CD4-positive, alpha-beta T cell treated with Interleukin-6 at 100 ng/mL for 8 hours (primary cell): ENCODE data around the gene PTGDS.
A peak's percentile ranks its signal among the peaks of the same experiment; 100 is the strongest.
"Not testable (repeated sequence)": the region's sequence is repeated elsewhere in the genome, so short reads cannot be mapped to it uniquely, and the experiment has no call there.

Source experiments
- DNase-seq: peaks from one replicate; pipeline ENCODE4 v3.0.0-alpha.2; 2020; ENCODE audit warnings: mixed read lengths, low spot score

PTGDS gene

DNA sequence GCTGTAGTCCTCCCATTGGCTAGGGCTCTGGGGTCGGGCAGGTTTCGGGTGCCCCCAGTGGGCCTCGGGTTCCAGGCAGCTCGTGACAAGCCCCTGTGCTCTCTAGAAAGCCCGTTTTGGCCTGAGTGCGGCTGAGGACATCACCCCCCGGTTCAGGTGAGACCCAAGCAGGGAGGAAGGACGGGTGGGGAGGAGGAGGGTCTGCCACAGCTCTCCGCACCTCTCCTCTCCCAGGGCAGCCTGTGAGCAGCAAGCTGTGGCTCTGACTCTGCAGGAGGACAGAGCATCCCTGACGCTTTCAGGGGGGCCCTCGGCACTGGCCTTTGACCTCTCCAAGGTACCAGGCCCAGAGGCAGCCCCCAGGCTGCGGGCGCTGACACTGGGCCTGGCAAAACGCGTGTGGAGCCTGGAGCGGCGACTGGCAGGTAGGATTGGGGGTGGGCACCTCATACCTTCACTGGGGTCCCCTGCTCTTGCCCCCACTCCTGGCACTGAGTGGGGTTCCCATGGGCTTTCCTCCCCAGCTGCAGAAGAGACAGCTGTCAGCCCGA is 15.6 kb downstream of the PTGDS start:
- DNase-seq, result no peak

- no peak for DNase-seq
These were observed 17.0 kb downstream of the PTGDS start for GRCh38 chr9:136994180-136994887.

GRCh38 chr9:136994888-136995230 is 17.6 kb downstream of the PTGDS start:
- DNase-seq, result no peak

DNA sequence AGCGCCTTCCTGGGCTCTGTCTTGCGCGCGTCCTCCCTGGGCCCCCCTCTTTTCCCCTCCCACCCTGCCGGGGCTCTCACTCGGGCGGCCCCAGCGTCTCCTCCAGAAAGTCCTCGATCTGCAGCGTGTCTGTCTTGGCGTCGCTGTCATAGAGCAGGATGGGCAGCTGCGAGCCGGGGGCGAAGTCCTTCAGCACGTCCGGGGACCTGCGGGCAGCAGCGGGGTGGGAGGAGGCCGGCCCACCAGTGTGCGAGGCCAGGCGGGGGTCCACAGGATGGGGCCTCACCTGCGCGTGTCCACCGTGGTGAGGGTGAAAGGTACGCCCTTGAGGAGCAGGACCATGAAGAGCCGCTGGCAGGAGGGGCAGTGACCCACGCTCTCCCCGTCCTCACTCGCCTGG is 18.1 kb downstream of the PTGDS start:
- DNase-seq, result no peak

DNA sequence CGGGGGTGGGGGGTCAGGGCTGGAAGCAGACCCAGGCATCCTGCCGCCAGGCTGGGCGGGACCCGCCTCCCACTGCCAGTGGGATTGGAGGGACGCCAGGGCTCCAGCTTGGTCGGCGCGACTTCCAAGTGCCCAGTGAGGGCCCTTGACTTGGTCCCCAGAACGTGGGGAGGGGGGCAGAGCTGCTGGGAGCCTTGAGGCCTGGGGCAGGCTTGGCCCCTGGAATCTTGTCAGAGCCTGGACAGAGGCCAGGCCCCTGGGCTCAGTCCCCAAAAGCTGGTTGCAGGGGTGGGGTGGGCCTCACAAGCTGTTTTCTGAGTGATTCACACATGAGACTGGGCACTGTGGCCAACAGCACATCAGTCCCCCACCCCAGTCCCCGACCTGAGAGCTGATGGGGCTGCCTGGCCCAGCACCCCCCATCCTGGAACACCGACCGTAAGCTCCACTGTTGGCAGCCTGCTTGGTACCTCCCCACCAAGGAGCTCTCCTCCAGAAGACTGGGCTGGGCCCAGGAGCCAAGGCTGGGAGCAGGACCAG is 18.5 kb downstream of the PTGDS start:
- DNase-seq, result no peak

GRCh38 chr9:136996361-136997292 is 19.3 kb downstream of the PTGDS start, which contains the start of gene CLIC3:
CLIC3 (minus strand) TSS chr9:136996568; CDS start chr9:136996543, 25 bp downstream.
- peak; percentile 43 for DNase-seq

DNA sequence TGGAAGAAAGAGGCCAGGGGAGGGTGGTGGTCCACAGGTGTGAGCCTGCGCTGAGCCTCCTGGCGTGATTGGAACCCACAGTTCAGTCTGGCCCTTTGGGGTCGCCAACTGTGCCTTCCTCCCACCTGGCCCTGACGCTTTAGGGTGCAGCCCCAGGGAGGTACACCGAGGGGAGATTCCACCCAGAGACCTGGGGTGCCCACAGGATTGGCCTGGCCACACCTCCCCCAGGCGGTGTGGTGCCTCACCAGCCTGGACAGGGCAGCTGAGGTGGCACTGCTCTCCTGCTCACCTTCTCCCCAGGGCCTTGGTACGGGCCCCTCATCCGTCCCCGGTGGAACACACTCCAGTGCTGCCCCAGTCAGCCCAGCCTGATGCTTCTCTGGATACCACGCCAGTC is 20.1 kb downstream of the PTGDS start:
- DNase-seq, result no peak

DNA sequence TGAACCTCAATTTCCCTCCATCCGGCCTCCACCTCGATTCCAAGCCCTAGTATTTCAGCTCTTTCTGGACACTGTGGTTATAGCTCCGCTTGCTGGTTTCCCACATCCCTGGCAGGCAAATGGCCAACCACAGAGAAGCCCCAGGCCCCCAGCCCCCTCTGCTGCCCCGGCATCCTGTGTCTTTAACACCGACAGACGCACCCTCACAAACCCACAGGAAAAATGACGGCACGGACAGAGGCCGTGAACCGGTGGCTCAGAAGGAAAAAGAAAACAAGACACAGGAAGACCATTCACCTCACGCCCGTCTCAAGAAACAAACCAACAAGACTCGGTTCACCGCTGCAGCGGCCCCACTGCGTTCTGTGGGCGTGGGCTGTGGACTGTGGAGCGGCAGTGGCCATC is 20.5 kb downstream of the PTGDS start:
- peak; percentile 38 for DNase-seq

GRCh38 chr9:137000177-137000930 is 23.1 kb downstream of the PTGDS start:
- no peak for DNase-seq

- DNase-seq, result no peak
These were observed 24.7 kb downstream of the PTGDS start for GRCh38 chr9:137001857-137002645.

GRCh38 chr9:137002646-137003041 is 25.3 kb downstream of the PTGDS start:
- DNase-seq, result no peak

- DNase-seq, result not testable (repeated sequence)
These were observed 27.0 kb downstream of the PTGDS start for GRCh38 chr9:137004285-137004684.

DNA sequence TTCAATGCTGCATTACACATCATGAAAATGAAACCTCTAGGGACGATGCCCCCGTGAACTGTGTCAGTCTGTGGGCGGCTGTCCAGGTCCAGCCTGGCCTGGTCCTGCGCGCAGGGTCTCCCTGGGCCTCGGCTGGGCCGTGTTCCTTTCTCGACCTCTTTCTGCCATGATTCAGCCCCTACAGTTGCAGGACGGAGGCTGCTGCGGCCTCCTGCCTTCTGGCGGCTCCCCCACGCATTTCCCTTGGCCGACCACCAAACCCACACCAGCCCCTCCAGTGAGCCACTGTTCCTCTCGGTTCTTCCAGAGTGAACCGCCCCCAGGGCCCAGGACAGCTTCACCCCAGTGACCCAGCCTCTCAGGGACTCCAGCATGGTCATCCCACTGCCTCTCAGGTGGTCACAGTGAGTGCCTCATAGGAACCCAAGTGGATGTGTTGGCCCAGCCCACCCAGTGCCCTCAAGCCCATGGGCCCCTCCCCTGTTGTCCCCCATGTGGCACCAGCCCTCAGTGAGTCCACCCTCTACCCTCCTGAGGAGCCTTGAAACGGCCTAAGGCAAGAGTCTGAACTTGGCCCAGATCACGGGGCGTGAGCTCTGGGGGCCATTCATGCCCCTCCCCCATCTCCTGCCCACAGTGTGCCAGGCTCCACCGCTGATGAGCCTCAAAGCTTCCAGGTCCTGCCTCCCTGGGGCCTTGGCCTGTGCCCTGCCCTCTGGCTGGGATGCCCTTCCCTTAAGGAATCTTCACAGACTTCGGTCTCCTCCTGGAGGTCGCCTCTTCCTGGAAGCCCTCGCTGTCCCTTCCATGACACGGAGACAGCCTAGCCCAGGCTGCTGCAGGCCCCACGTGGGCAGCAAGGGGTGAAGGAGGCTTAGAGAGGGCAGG is 29.1 kb downstream of the PTGDS start:
- DNase-seq, result no peak

GRCh38 chr9:137007108-137007815 is 30.0 kb downstream of the PTGDS start:
- DNase-seq, result no peak

- DNase-seq, result no peak
These were observed 30.5 kb downstream of the PTGDS start for GRCh38 chr9:137007816-137008270.

DNA sequence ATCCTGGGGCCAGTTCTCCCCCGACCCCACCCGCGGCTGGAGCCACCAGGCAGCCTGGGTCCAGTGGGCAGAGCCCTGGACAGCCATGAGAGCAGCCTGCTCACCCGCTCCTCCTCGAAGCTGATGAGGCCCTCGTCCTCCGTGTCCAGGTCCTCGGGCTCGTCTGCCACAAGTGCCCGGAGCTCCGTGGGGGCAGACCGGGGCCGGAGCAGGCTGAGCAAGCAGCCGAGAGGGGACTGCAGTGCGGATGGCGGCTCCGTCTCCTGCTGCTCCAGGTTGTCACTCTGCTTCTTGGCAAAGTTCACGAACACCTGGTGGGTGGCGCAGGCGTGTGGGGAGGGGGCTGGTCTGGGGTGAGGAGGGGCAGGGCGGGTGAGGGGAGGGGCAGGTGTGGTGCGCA is 31.0 kb downstream of the PTGDS start:
- no peak for DNase-seq

DNA sequence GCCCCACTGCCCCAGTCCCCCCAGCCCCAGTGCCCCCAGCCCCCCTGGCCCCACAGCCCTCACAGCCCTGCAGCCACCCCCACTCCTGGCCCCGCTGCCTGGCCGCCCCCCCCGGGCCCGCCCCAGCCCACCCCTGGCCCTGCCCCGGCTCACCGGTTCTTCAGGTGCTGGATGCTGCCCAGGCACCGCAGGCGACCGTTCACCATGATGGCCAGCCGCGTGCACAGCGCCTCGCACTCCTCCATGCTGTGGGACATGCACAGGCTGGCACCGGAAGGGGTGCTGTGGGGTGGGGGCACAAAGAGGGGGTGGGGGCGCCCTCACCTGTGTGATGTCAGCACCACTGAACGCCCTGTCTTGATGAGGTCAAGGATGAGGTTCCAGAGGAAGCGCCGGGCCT is 31.9 kb downstream of the PTGDS start:
- DNase-seq, result no peak

GRCh38 chr9:137009938-137010732 is 32.8 kb downstream of the PTGDS start:
- DNase-seq, result no peak
